Mesendoderm (in vitro differentiated cells): Measurements from ENCODE around the gene TRIM10.

Experiments used
- DNase-seq: peaks from one replicate; pipeline ENCODE4 v3.0.0; 2013
- H2AK5ac ChIP-seq: 2 replicates; pipeline ENCODE4 v1.6.1; 2013; ENCODE audit warnings: low read length, inconsistent platforms
- H2BK120ac ChIP-seq: 2 replicates; pipeline ENCODE4 v1.6.1; 2013; ENCODE audit warnings: low read depth, mild to moderate bottlenecking, low read length, moderate library complexity, mixed read lengths
- H2BK15ac ChIP-seq: replicated peaks from 2 replicates; pipeline ENCODE4 v1.6.1; 2013; ENCODE audit warnings: low read depth, mild to moderate bottlenecking, moderate library complexity
- H2BK5ac ChIP-seq: 2 replicates; pipeline ENCODE4 v1.6.1; 2013; ENCODE audit warnings: low read length, inconsistent platforms
- H3K18ac ChIP-seq: 2 replicates; pipeline ENCODE4 v1.6.1; 2013; ENCODE audit warnings: mild to moderate bottlenecking, low read length, mixed read lengths
- H3K23ac ChIP-seq: one replicate; pipeline ENCODE4 v1.6.1; 2013; ENCODE audit warnings: low read length
- H3K27ac ChIP-seq: 2 replicates; pipeline ENCODE4 v1.5.1; 2013; ENCODE audit warnings: low read depth, mild to moderate bottlenecking, inconsistent platforms, low read length, moderate library complexity
- H3K27me3 ChIP-seq: 2 replicates; pipeline ENCODE4 v1.6.1; 2013; ENCODE audit warnings: low read length, control low read depth, mild to moderate bottlenecking, inconsistent platforms; ENCODE audit not compliant: insufficient read depth, poor library complexity
- H3K36me3 ChIP-seq: 2 replicates; pipeline ENCODE4 v1.6.1; 2013; ENCODE audit warnings: low read length, inconsistent platforms; ENCODE audit not compliant: control insufficient read depth, insufficient read depth
- H3K4ac ChIP-seq: one replicate; pipeline ENCODE4 v1.6.1; 2013; ENCODE audit warnings: low read depth, mild to moderate bottlenecking, low read length, moderate library complexity
- H3K4me1 ChIP-seq: 2 replicates; pipeline ENCODE4 v1.6.1; 2013; ENCODE audit warnings: low read depth, low read length, inconsistent platforms; ENCODE audit not compliant: control insufficient read depth
- H3K4me2 ChIP-seq: 2 replicates; pipeline ENCODE4 v1.6.1; 2013; ENCODE audit warnings: low read length
- H3K4me3 ChIP-seq: 2 replicates; pipeline ENCODE4 v1.5.1; 2013; ENCODE audit warnings: mild to moderate bottlenecking, low read length
- H3K56ac ChIP-seq: one replicate; pipeline ENCODE4 v1.6.1; 2013; ENCODE audit warnings: low read length
- H3K79me1 ChIP-seq: 2 replicates; pipeline ENCODE4 v1.6.1; 2013; ENCODE audit warnings: low read length, inconsistent platforms
- H3K79me2 ChIP-seq: 2 replicates; pipeline ENCODE4 v1.6.1; 2013; ENCODE audit warnings: mild to moderate bottlenecking, low read length; ENCODE audit not compliant: control insufficient read depth, insufficient read depth
- H3K9ac ChIP-seq: 2 replicates; pipeline ENCODE4 v1.6.1; 2013; ENCODE audit warnings: low read length, inconsistent platforms
- H4K5ac ChIP-seq: one replicate; pipeline ENCODE4 v1.6.1; 2013; ENCODE audit warnings: low read length
- H4K8ac ChIP-seq: one replicate; pipeline ENCODE4 v1.6.1; 2013; ENCODE audit warnings: low read depth, mild to moderate bottlenecking, control low read depth, low read length, moderate library complexity
- WGBS: extraction: QIAGEN DNeasy Blood & Tissue Kit; methylation state at CpG from one replicate; pipeline ENCODE4 v1.1.7; 2013; ENCODE audit warnings: low lambda C conversion rate, missing lambda C conversion rate; ENCODE audit not compliant: insufficient coverage; ENCODE audit errors: extremely low coverage; 5-methylcytosine and 5-hydroxymethylcytosine counted together

TRIM10 gene

DNA sequence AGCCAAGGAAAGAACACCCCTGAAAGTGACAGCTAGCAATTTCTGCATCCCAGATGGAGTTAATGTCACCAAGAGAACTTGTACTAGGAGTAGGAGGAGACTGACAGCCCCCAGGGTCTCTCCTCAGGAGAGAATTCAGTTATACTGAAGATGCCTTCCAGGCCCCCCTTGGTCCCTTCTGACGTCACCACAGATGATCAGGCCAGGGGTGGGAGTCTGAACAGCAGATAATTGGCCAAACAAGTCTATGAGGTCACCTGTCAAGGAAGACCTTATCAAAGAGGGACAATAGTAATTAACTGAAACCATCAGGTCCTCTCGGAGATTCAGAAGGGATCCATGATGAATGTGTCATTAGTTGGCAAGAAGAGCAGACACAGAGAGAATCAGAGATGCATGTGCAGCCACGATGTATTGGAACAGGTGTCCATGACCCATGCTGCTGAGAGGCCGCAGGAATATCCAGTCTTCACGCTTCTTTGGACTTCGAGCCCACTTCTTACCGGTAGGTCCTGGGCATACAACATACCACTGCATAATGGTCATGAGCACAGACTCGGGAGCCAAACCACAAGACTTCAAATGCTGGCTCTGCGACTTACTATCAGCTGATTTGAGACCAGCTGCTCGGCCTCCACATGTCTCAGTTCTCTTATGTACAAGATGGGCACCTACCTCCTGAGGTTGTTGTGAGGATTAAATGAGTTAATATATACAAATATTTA is 10.2 kb downstream of the TRIM10 start:
- Histone ChIP-seq H3K4me2 (no peak overlapping the region), H3K79me1 (no peaks in the 10 kb centered on the region), H3K27ac (no peak overlapping the region), H2AK5ac (no peak overlapping the region), H3K23ac (no peak overlapping the region), H3K4me1 (no peaks in the 10 kb centered on the region), H3K79me2 (no peaks in the 10 kb centered on the region), H4K5ac (no peak overlapping the region), H2BK5ac (no peak overlapping the region), H3K4ac (no peak overlapping the region), H3K18ac (no peak overlapping the region), H3K36me3 (no peaks in the 10 kb centered on the region), H3K9ac (no peak overlapping the region), H4K8ac (no peak overlapping the region), H3K27me3 (no peaks in the 10 kb centered on the region), H2BK15ac (no peak overlapping the region), H2BK120ac (no peak overlapping the region), H3K4me3 (no peak overlapping the region), H3K56ac (no peak overlapping the region)
- no CpG with 5 or more reads among the region's 10 CpGs for WGBS
- no peak for DNase-seq

DNA sequence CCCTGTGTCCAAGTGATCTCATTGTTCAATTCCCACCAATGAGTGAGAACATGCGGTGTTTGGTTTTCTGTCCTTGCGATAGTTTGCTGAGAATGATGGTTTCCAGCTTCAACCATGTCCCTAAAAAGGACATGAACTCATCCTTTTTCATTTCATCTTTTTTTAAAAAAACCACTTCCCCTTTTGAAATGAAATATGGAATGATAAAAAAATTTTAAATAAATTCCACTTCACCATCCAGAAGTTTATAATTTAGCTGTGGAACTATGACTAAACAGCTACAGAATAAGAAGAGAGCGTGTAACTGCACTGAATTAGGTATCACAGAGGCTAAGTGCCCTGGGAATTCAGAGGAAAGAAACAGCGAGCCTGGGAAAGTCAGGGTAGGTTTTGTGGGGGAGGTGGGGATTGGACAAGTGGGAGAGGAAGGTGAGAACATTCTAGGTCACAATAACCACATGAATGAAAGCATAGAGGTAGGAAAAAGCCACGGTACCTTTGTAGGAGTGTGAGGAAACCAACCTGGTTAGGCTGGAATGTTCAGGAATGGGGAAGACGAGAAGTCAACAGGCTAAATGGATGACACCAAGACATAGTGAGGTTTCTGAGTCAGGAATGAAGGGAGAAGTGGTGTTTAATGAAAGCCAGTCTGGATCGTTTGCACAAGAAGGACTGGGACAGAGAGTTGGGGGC is 11.0 kb downstream of the TRIM10 start:
- no peak overlapping the region for H3K56ac ChIP-seq
- no peak overlapping the region for H3K4me3 ChIP-seq
- no peak overlapping the region for H4K5ac ChIP-seq
- H3K36me3 ChIP-seq: no peaks in the 10 kb centered on the region
- H3K79me2 ChIP-seq: no peaks in the 10 kb centered on the region
- no peaks in the 10 kb centered on the region for H3K4me1 ChIP-seq
- H3K4ac ChIP-seq: no peak overlapping the region
- H4K8ac ChIP-seq: no peak overlapping the region
- no peaks in the 10 kb centered on the region for H3K27me3 ChIP-seq
- H3K4me2 ChIP-seq: no peak overlapping the region
- H3K9ac ChIP-seq: no peak overlapping the region
- no peak overlapping the region for H2BK5ac ChIP-seq
- H3K27ac ChIP-seq: no peak overlapping the region
- no peak overlapping the region for H2AK5ac ChIP-seq
- H2BK15ac ChIP-seq: no peak overlapping the region
- no peak overlapping the region for H3K23ac ChIP-seq
- no peak for DNase-seq
- H3K79me1 ChIP-seq: no peaks in the 10 kb centered on the region
- no peak overlapping the region for H2BK120ac ChIP-seq
- H3K18ac ChIP-seq: no peak overlapping the region
- WGBS: no CpG with 5 or more reads among the region's 7 CpGs

DNA sequence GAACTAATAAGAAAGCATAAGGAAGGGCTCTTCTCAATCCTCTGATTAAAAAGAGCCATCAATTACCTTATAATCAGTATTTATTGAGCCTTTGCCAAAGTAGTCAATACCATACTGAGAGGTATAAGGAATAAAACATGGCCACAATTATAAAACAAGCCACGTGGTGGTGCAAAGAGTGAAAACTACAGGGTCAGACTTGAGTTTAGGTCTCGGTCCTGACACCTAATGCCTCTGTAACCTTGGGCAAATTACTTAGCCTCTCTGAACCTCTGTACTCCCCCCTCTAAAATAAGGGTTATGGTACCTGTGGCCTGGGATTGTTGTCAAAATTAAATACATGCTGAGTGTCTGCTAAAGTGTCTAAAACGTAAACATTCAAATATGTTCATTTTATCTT is 11.8 kb downstream of the TRIM10 start:
- Histone ChIP-seq H3K4me2 (no peak overlapping the region), H3K4me1 (no peaks in the 10 kb centered on the region), H3K23ac (no peak overlapping the region), H2BK15ac (no peak overlapping the region), H3K18ac (no peak overlapping the region), H3K79me2 (no peaks in the 10 kb centered on the region), H3K9ac (no peak overlapping the region), H3K4ac (no peak overlapping the region), H3K27me3 (no peaks in the 10 kb centered on the region), H3K4me3 (no peak overlapping the region), H2BK120ac (no peak overlapping the region), H4K5ac (no peak overlapping the region), H3K56ac (no peak overlapping the region), H2AK5ac (no peak overlapping the region), H3K36me3 (no peaks in the 10 kb centered on the region), H4K8ac (no peak overlapping the region), H3K27ac (no peak overlapping the region), H2BK5ac (no peak overlapping the region), H3K79me1 (no peaks in the 10 kb centered on the region)
- DNase-seq: no peak
- no CpG with 5 or more reads among the region's 3 CpGs for WGBS

DNA sequence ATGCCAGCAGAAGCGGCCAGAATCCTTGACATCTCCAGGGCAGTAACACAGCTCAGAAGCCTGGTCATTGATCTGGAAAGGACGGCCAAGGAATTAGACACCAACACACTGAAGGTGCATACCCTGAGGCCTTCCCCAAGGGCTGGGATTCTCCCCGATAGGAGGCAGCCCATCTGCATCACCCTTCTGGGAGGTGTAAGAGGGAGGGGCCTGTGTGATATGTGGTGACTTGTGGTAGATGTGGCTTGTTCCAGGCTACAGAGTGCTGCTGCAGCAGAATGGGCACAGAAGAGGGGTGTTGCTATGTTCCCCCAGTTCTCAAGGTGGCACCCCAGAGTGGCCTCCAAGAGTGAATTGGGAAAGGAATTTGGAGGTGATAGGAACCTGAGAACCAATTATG is 13.9 kb downstream of the TRIM10 start:
- H3K79me2 ChIP-seq: no peaks in the 10 kb centered on the region
- no peak for DNase-seq
- H2AK5ac ChIP-seq: no peak overlapping the region
- no peak overlapping the region for H3K4me3 ChIP-seq
- no peak overlapping the region for H2BK120ac ChIP-seq
- no peak overlapping the region for H4K8ac ChIP-seq
- H3K79me1 ChIP-seq: no peaks in the 10 kb centered on the region
- H2BK15ac ChIP-seq: no peak overlapping the region
- no peak overlapping the region for H3K4me2 ChIP-seq
- no CpG with 5 or more reads among the region's 3 CpGs for WGBS
- H3K18ac ChIP-seq: no peak overlapping the region
- no peak overlapping the region for H3K27ac ChIP-seq
- no peak overlapping the region for H3K23ac ChIP-seq
- H3K56ac ChIP-seq: no peak overlapping the region
- H3K4ac ChIP-seq: no peak overlapping the region
- H3K27me3 ChIP-seq: no peaks in the 10 kb centered on the region
- no peak overlapping the region for H2BK5ac ChIP-seq
- no peak overlapping the region for H3K9ac ChIP-seq
- H3K4me1 ChIP-seq: no peaks in the 10 kb centered on the region
- H3K36me3 ChIP-seq: no peaks in the 10 kb centered on the region
- no peak overlapping the region for H4K5ac ChIP-seq

DNA sequence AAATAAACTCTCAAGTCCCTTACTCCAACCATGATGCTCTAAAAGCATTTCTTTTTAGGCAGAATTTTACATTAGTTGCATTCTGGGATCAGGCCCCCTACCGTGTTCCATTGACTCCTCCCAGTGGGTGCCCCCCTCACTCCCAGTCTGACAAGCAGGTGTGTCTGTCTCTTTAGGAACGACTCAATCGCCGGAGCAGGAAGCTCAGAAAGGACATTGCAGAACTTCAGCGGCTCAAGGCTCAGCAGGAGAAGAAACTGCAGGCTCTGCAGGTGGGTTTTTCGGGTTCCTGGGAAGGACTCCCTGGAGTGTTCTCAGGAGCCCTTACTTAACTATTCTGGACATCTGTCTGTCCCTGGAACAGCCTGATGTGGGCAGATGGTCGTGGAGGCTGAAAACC is 15.2 kb downstream of the TRIM10 start:
- Histone ChIP-seq H2BK15ac (no peak overlapping the region), H4K5ac (no peak overlapping the region), H3K9ac (no peak overlapping the region), H2BK5ac (no peak overlapping the region), H2AK5ac (no peak overlapping the region), H3K18ac (no peak overlapping the region), H3K79me2 (no peaks in the 10 kb centered on the region), H2BK120ac (no peak overlapping the region), H4K8ac (no peak overlapping the region), H3K56ac (no peak overlapping the region), H3K4ac (no peak overlapping the region), H3K23ac (no peak overlapping the region), H3K4me1 (no peaks in the 10 kb centered on the region), H3K36me3 (no peaks in the 10 kb centered on the region), H3K4me3 (no peak overlapping the region), H3K27ac (no peak overlapping the region), H3K4me2 (no peak overlapping the region), H3K79me1 (no peaks in the 10 kb centered on the region), H3K27me3 (no peaks in the 10 kb centered on the region)
- no CpG with 5 or more reads among the region's 7 CpGs for WGBS
- no peak for DNase-seq
